Activated CD4-positive, alpha-beta T cell treated with anti-CD3 and anti-CD28 coated beads, Interleukin-2, amount 10 ng/mL, durations not matched to agents 7 days and 5 days (primary cell): ENCODE results near the gene HAUS5. TPM values are rescaled to one million over a fixed set of nuclear protein-coding genes. Genes with fewer than 3 reads are reported as not detected.

ENCODE experiments used
- CTCF ChIA-PET: fragments of 350-600 bp; sonication (Branson Sonifier 250); formaldehyde crosslinking; loops from one replicate; lab custom pipeline; 2021; ENCODE audit warnings: antibody characterized with exemption; lab: Charles Lee
- POLR2A ChIA-PET: fragments of 350-600 bp; sonication (Branson Sonifier 250); formaldehyde crosslinking; loops from one replicate; lab custom pipeline; 2021; ENCODE audit warnings: antibody characterized with exemption; lab: Charles Lee
- DNase-seq: peaks from one replicate; pipeline ENCODE4 v3.0.0-alpha.2; 2020
- H3K27ac Mint-ChIP-seq: one replicate; pipeline ENCODE4 v1.8.0; 2021; ENCODE audit warnings: mild to moderate bottlenecking, moderate library complexity, mixed read lengths
- H3K27me3 Mint-ChIP-seq: one replicate; pipeline ENCODE4 v1.8.0; 2021; ENCODE audit warnings: mixed read lengths
- H3K36me3 Mint-ChIP-seq: one replicate; pipeline ENCODE4 v1.8.0; 2021; ENCODE audit warnings: low read depth, mixed read lengths
- H3K4me1 Mint-ChIP-seq: one replicate; pipeline ENCODE4 v1.8.0; 2021; ENCODE audit warnings: mixed read lengths
- H3K4me3 Mint-ChIP-seq: one replicate; pipeline ENCODE4 v1.8.0; 2021; ENCODE audit warnings: mild to moderate bottlenecking, moderate library complexity, mixed read lengths
- H3K9me3 Mint-ChIP-seq: one replicate; pipeline ENCODE4 v1.8.0; 2021; ENCODE audit warnings: mixed read lengths
- total RNA-seq, 2 experiments: library from RNA; stranded (reverse); gene quantifications; one replicate each; pipeline ENCODE4 v1.2.3, GENCODE V29; 2021

The HAUS5 gene
- total RNA-seq, 2 experiments from 2014 or later: 52.2 to 57.9 TPM

DNA sequence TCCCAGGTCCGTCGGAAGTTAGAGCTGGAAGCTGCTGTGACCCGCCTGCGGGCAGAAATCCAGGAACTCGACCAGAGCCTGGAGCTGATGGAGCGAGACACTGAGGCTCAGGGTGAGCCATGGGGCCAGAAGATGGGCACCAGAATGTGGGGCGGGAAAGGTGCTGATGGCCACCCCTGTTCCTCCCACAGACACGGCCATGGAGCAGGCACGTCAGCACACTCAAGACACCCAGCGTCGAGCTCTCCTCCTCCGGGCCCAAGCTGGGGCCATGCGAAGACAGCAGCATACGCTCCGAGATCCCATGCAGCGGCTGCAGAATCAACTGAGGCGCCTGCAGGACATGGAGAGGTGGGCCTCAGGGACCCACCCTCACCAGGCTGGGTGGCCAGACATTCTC, 2.5 kb downstream of the HAUS5 start:
- CTCF ChIA-PET: interaction anchor here (0.7 to 0.9 kb wide), 2 partner anchors 312 to 364 kb away, joined by 3 read pairs; no protein-coding TSS in a partner anchor
- POLR2A ChIA-PET: no interaction called here
- Mint-ChIP-seq H3K36me3 (peaks cover 10% of the 10 kb centered on the region), H3K4me3 (no peak overlapping the region), H3K9me3 (no peaks in the 10 kb centered on the region), H3K27me3 (no peaks in the 10 kb centered on the region), H3K27ac (no peak overlapping the region), H3K4me1 (peaks cover 39% of the 10 kb centered on the region)
- no peak for DNase-seq

DNA sequence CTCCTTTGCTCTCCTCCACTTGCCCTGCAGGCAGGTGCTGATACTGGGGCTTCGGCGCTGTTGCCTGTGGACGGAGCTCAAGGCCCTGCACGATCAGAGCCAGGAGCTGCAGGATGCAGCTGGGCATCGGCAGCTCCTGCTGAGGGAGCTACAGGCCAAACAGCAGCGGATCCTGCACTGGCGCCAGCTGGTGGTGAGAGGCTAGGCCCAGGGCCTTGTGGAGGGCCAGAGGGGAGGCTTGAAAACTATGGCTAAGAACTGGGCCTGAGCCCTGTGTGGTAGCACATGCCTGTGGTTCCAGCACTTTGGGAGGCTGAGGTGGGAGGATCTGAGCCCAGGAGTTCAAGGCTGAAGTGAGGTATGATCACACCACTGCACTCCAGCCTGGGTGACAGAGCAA, 6.3 kb downstream of the HAUS5 start:
- no peaks in the 10 kb centered on the region for H3K27me3 Mint-ChIP-seq
- H3K27ac Mint-ChIP-seq: no peak overlapping the region
- no peaks in the 10 kb centered on the region for H3K9me3 Mint-ChIP-seq
- CTCF ChIA-PET: no interaction called here
- H3K36me3 Mint-ChIP-seq: peaks cover 22% of the 10 kb centered on the region
- peaks cover 7% of the 10 kb centered on the region for H3K4me1 Mint-ChIP-seq
- POLR2A ChIA-PET: no interaction called here
- no peak for DNase-seq
- no peak overlapping the region for H3K4me3 Mint-ChIP-seq

DNA sequence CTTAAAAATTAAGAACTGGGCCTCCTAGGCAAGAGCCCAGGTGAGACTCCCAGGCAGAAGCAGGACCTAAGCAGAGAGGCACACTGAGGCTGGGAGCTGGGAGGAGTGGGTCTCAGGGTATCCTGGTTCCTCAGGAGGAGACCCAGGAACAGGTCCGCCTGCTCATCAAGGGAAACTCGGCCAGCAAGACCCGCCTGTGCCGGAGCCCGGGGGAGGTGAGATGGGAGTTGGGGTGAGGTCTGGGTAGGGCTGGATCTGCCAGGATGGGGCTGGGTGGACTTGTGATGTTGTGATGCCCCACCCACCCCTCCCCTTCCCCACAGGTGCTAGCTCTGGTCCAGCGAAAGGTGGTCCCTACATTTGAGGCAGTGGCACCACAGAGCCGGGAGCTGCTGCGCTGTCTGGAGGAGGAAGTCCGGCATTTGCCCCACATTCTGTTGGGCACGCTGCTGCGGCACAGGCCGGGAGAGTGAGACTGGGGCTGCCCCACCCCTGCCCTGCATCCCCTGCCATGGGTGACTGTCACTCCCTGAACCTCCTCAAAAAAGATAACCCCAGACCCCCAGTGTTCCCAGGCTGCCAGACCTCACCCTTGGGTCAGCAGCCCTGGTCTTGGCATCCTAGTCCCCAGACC, 6.9 kb downstream of the HAUS5 start:
- no peak for DNase-seq
- Mint-ChIP-seq H3K4me3 (no peak overlapping the region), H3K36me3 (peaks cover 22% of the 10 kb centered on the region), H3K27me3 (no peaks in the 10 kb centered on the region), H3K9me3 (no peaks in the 10 kb centered on the region), H3K27ac (no peak overlapping the region), H3K4me1 (peaks cover 6% of the 10 kb centered on the region)
- POLR2A ChIA-PET: no interaction called here
- CTCF ChIA-PET: no interaction called here

DNA sequence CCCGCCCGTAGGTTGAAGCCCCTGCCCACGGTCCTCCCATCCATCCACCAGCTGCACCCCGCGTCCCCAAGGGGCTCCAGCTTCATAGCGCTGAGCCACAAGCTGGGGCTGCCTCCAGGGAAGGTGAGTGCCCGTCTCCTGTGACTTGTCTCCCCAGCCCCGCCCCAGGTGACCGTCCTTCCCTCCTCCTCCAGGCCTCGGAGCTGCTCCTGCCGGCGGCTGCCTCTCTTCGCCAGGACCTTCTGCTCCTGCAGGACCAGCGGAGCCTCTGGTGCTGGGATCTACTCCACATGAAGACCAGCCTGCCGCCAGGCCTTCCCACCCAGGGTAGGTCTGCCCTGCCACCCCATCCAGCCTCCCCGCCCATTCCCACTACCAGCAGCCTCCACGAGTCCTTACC, 7.5 kb downstream of the HAUS5 start:
- CTCF ChIA-PET: interaction anchor here (0.5 kb wide), 1 partner anchor 440 kb away, joined by 4 read pairs; no protein-coding TSS in a partner anchor
- DNase-seq: no peak
- H3K27me3 Mint-ChIP-seq: no peaks in the 10 kb centered on the region
- no peaks in the 10 kb centered on the region for H3K9me3 Mint-ChIP-seq
- H3K36me3 Mint-ChIP-seq: peaks cover 22% of the 10 kb centered on the region
- POLR2A ChIA-PET: no interaction called here
- no peak overlapping the region for H3K4me3 Mint-ChIP-seq
- H3K27ac Mint-ChIP-seq: no peak overlapping the region
- H3K4me1 Mint-ChIP-seq: peaks cover 3% of the 10 kb centered on the region

DNA sequence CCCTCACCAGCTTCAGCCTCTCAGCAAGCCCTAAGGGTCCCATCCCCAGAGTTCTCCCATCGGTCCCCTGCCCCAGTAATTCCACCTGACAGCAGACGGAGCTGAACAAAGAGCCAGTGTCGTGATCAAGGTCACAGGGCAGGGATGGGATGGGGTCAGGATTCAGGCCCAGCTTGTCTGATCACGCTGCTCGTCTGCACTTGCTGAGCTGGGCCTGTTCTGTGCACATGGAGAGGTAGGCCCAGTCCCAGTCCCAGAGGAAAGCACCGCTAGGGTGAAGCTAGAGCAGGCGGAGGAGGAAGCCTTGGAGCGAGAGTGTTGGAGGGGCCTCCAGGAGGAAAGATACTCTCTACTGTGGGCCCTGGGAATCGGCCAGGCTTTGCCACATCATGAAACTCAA, 9.2 kb downstream of the HAUS5 start:
- CTCF ChIA-PET: interaction anchor here (1.3 kb wide), 1 partner anchor 9 kb away, joined by 4 read pairs; the partner anchor contains the start of gene HAUS5
- no peaks in the 10 kb centered on the region for H3K4me1 Mint-ChIP-seq
- no peak overlapping the region for H3K27ac Mint-ChIP-seq
- no peaks in the 10 kb centered on the region for H3K27me3 Mint-ChIP-seq
- POLR2A ChIA-PET: interaction anchor here (0.5 kb wide), 1 partner anchor 18 kb away, joined by 3 read pairs; no protein-coding TSS in a partner anchor
- no peaks in the 10 kb centered on the region for H3K9me3 Mint-ChIP-seq
- no peak for DNase-seq
- H3K36me3 Mint-ChIP-seq: peaks cover 17% of the 10 kb centered on the region
- H3K4me3 Mint-ChIP-seq: no peak overlapping the region

DNA sequence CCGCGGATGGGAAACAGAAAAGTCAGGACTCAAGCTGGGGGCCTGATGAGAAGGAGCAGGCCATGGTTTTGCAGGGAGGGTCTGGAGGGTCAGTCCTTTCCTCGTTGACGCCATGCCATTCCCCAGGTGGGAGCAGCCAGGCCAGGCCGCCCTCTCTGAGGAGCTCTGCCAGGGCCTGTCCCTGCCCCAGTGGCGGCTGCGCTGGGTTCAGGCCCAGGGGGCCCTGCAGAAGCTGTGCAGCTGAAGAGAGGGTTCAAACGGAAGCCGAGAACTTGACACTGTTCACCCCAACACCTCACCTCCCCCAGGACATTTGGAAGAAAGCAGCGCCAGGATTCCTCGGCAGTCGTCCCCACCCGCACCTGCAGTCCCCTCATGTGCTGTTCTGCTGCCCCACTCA, 10.2 kb downstream of the HAUS5 start:
- ChIA-PET POLR2A (no interaction called here), CTCF (no interaction called here)
- no peaks in the 10 kb centered on the region for H3K9me3 Mint-ChIP-seq
- H3K4me3 Mint-ChIP-seq: no peak overlapping the region
- no peak for DNase-seq
- H3K36me3 Mint-ChIP-seq: peaks cover 13% of the 10 kb centered on the region
- H3K27me3 Mint-ChIP-seq: no peaks in the 10 kb centered on the region
- no peaks in the 10 kb centered on the region for H3K4me1 Mint-ChIP-seq
- no peak overlapping the region for H3K27ac Mint-ChIP-seq

DNA sequence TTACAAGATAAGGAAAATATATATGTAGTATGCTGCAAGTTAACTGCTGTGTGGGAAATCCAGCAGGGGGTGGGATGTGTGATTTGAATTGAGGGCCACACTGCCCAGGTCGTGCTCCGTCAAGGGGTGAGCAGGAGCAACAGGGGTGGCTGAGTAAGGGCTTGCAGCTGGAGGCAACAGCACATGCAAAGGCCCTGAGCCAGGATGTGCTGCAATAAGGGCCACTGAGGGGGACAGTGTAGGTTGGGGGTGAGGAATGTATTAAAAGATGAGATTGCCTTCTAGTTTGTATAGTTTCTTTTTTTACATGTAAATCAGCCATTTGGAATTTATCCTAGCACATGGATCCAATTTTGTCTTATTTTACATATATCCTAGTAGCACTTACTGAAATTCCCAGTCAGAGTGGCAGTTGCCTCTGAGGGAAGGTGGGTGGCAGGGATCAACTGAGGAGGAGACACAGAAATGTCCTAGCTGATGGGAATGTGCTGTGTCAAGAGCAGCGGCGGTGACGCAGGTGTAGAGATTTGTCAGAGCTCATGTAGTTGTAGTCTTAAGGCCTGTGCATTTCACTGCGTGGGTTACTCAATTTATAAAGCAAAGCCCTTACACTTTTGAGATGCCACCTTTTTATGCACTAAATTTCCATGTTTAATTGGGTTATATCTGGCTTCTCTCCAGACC, 10.9 kb downstream of the HAUS5 start:
- ChIA-PET POLR2A (interaction anchor here (0.7 kb wide), 1 partner anchor 36 kb away, joined by 11 read pairs; no protein-coding TSS in a partner anchor), CTCF (interaction anchor here (0.8 kb wide), 1 partner anchor 39 kb away, joined by 8 read pairs; no protein-coding TSS in a partner anchor)
- Mint-ChIP-seq H3K4me3 (no peak overlapping the region), H3K9me3 (no peaks in the 10 kb centered on the region), H3K27ac (no peak overlapping the region), H3K4me1 (peaks cover 4% of the 10 kb centered on the region), H3K27me3 (no peaks in the 10 kb centered on the region), H3K36me3 (peaks cover 12% of the 10 kb centered on the region)
- DNase-seq: no peak

DNA sequence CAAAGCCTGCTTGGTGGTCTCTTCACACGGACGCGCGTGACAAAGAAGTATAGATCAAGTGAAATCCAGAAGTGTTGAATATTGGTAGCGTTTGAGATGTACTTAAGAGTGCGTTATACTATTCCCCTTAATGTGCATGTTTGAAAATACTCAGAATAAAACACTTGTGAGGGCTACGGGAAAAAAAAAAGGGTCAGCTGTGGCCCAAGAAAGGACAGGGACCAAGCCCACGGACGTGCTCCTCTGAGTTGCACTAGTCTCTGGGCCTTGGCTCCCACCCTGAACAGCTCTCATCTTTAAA, 15.7 kb downstream of the HAUS5 start:
- peaks cover 28% of the 10 kb centered on the region for H3K36me3 Mint-ChIP-seq
- peaks cover 18% of the 10 kb centered on the region for H3K4me1 Mint-ChIP-seq
- no peaks in the 10 kb centered on the region for H3K27me3 Mint-ChIP-seq
- H3K27ac Mint-ChIP-seq: peak overlapping the region; percentile 99
- H3K9me3 Mint-ChIP-seq: no peaks in the 10 kb centered on the region
- peak overlapping the region; percentile 97 for H3K4me3 Mint-ChIP-seq
- POLR2A ChIA-PET: interaction anchor here (0.6 kb wide), 1 partner anchor 298 kb away, joined by 3 read pairs; no protein-coding TSS in a partner anchor
- no peak for DNase-seq
- CTCF ChIA-PET: no interaction called here

DNA sequence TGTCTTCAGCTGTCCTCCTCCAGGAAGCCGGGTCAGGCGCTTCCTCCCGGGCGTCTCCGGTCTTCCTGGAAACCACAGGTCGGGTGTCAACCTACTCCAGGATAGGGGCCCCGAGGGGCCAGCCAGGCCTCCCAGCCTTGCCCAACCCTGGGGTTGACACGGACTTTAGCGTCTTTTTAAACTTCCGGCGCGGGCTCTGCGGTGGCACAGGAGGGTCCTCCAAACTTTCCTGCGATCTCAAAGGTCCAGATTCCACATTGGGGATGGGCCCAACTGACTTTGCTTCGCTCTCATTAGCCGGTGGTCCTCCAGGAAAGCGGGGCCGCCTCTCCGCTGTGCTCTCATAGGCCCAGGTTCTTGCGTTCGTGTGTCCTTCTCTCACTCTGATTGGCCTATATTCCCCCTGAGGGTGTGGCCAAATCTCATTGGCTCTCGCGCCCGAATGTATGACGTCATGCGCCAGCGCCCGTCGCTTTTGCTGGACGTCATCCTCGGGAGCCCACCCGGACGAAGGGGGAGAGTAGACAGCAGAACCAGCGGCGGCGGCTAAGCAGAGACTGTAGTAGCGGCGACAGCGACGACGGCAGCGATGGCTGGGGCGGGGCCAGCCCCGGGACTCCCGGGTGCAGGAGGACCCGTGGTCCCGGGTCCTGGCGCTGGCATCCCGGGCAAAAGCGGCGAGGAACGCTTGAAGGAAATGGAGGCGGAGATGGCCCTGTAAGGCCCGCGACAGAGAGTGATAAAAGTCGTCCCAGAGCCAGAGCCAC, 16.2 kb downstream of the HAUS5 start, which contains the start of gene RBM42:
Gene RBM42, plus strand, starts transcription at position 472 of the 767 bp plus-strand sequence. Its CDS starts 118 bp downstream, at position 590.
- peak; percentile 98 for DNase-seq
- ChIA-PET POLR2A (interaction anchor here (0.6 kb wide), 1 partner anchor 297 kb away, joined by 3 read pairs; no protein-coding TSS in a partner anchor), CTCF (no interaction called here)
- Mint-ChIP-seq H3K27me3 (no peaks in the 10 kb centered on the region), H3K9me3 (no peaks in the 10 kb centered on the region), H3K4me3 (peak within 1 kb of the TSS; percentile 97), H3K27ac (peak within 1 kb of the TSS; percentile 99), H3K4me1 (peaks cover 18% of the 10 kb centered on the region), H3K36me3 (peaks cover 28% of the 10 kb centered on the region)

DNA sequence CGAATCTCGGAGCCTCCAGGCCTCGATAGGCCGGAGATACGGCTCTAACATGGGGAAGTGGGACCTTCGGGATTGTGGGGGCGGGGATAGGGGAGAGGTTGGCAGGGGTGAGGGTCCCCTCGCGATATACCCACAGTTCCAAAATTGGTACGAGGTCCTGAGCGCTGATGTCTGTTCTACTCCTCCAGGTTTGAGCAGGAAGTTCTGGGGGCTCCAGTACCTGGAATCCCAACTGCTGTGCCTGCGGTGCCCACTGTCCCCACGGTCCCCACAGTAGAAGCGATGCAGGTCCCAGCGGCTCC, 16.7 kb downstream of the HAUS5 start:
- Mint-ChIP-seq H3K4me3 (peak overlapping the region; percentile 97), H3K36me3 (peaks cover 28% of the 10 kb centered on the region), H3K27ac (peak overlapping the region; percentile 99), H3K9me3 (no peaks in the 10 kb centered on the region), H3K27me3 (no peaks in the 10 kb centered on the region), H3K4me1 (peaks cover 18% of the 10 kb centered on the region)
- DNase-seq: no peak
- CTCF ChIA-PET: interaction anchor here (1.0 kb wide), 1 partner anchor 18 kb away, joined by 3 read pairs; no protein-coding TSS in a partner anchor
- POLR2A ChIA-PET: no interaction called here

DNA sequence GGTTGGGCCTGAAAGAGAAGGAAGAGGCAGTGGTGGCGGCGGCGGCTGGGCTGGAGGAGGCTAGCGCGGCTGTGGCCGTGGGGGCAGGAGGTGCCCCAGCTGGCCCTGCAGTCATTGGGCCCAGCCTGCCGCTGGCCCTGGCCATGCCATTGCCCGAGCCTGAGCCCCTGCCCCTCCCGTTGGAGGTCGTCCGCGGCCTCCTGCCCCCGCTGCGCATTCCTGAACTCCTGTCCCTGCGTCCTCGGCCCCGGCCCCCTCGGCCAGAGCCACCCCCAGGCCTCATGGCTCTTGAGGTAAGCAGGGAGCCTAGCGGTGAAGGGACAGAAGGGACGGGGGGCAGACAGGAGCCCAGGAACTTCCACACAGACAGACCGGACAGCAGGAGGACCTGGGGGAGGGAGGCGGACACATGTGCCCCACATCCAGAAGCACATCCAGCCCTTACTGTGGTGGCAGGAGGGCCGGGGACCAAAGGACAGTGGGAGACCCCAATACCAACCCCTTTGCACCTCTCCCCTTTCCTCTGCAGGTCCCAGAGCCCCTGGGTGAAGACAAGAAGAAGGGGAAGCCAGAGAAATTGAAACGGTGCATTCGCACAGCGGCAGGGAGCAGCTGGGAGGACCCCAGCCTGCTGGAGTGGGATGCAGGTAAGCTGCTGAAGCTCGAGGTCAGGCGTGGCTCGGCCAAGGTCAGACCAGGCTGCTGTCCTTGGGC, 21.3 kb downstream of the HAUS5 start:
- H3K36me3 Mint-ChIP-seq: peaks cover 47% of the 10 kb centered on the region
- H3K4me3 Mint-ChIP-seq: no peak overlapping the region
- H3K9me3 Mint-ChIP-seq: no peaks in the 10 kb centered on the region
- no peak for DNase-seq
- CTCF ChIA-PET: no interaction called here
- H3K4me1 Mint-ChIP-seq: peaks cover 11% of the 10 kb centered on the region
- H3K27ac Mint-ChIP-seq: no peak overlapping the region
- POLR2A ChIA-PET: no interaction called here
- H3K27me3 Mint-ChIP-seq: no peaks in the 10 kb centered on the region

DNA sequence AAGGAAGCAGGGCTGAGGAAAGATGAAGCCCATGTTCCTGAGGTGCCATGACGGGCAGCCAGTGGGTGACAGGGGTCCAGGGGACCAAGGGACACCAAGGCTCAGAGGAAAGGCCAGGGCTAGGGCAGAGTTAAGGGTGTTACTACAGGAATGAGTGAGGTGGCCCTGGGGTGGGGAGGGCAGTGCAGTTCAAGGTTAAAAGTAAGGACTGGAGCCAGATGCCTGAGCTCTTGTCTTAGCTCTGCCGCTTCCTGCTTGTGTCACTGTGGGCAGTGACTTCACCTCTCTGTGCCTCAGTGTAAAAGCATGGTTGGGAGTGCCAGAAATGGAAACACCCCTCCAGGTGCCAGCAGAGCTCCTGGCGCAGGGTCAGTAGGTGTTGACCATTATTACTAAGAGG, 24.1 kb downstream of the HAUS5 start:
- H3K9me3 Mint-ChIP-seq: no peaks in the 10 kb centered on the region
- peak overlapping the region; percentile 13 for H3K27ac Mint-ChIP-seq
- peaks cover 36% of the 10 kb centered on the region for H3K36me3 Mint-ChIP-seq
- POLR2A ChIA-PET: no interaction called here
- H3K4me1 Mint-ChIP-seq: peaks cover 6% of the 10 kb centered on the region
- H3K27me3 Mint-ChIP-seq: no peaks in the 10 kb centered on the region
- CTCF ChIA-PET: interaction anchor here (1.0 to 1.3 kb wide), 2 partner anchors 8 to 56 kb away, joined by 3 to 4 read pairs; no protein-coding TSS in a partner anchor
- no peak for DNase-seq
- no peak overlapping the region for H3K4me3 Mint-ChIP-seq
